Gastrocnemius medialis (tissue), 4 donors: Measurements from ENCODE around the gene USP5. TPM values are rescaled to one million over a fixed set of nuclear protein-coding genes. Genes with fewer than 3 reads are reported as not detected.
A peak's percentile ranks its signal among the peaks of the same experiment; 100 is the strongest.

Experiments
- ATAC-seq, 2 donors: fragments of 150-250 bp; one replicate each; pipeline ENCODE4 v1.9.1; 2016
- DNase-seq, 2 donors: peaks; one replicate each; pipeline ENCODE4 v3.0.0-alpha.2; 2019
- H3K27ac ChIP-seq, 4 donors: fragments of 200-600 bp; sonication (generic); 1 replicate in 1 of 4; 2 replicates in 3 of 4; pipeline ENCODE4 v1.5.1; 2016 to 2018; ENCODE audit warnings: mild to moderate bottlenecking in 2 of 4, moderate library complexity in 1 of 4
- H3K27me3 ChIP-seq, 3 donors: fragments of 200-600 bp; sonication (generic) in 2 of 3; 1 replicate in 1 of 3; 2 replicates in 2 of 3; pipeline versions ENCODE4 v1.5.1 to v1.6.0; 2016 to 2019; ENCODE audit warnings: mild to moderate bottlenecking in 1 of 3, moderate library complexity in 1 of 3
- H3K36me3 ChIP-seq, 2 donors: fragments of 200-600 bp; sonication (generic) in 1 of 2; one replicate each; pipeline ENCODE4 v1.5.1; 2017 to 2018
- H3K4me1 ChIP-seq, 2 donors: fragments of 200-600 bp; sonication (generic) in 1 of 2; one replicate each; pipeline ENCODE4 v1.5.1; 2016 to 2017; ENCODE audit warnings: mild to moderate bottlenecking in 2 of 2
- H3K4me3 ChIP-seq, 4 donors: fragments of 200-600 bp; sonication (generic) in 3 of 4; 1 replicate in 1 of 4; 2 replicates in 3 of 4; pipeline ENCODE4 v1.5.1; 2016 to 2019; ENCODE audit warnings: mild to moderate bottlenecking in 2 of 4
- H3K9me3 ChIP-seq, 3 donors: fragments of 200-600 bp; sonication (generic) in 2 of 3; 1 replicate in 1 of 3; 2 replicates in 2 of 3; pipeline ENCODE4 v1.5.1; 2016 to 2019
- CTCF ChIP-seq, 5 experiments: fragments of 450-650 bp in 3 of 5; fragments of 200-600 bp in 2 of 5; sonication (generic) in 2 of 5; IDR thresholded peaks in 4 of 5; conservative IDR thresholded peaks in 1 of 5; 1 replicate in 4 of 5; 2 replicates in 1 of 5; pipeline ENCODE4 v1.5.1; 2016 to 2019; ENCODE audit warnings: antibody characterized with exemption in 5 of 5, mild to moderate bottlenecking in 3 of 5, moderate library complexity in 3 of 5
- POLR2A ChIP-seq, 2 donors: fragments of 450-650 bp; IDR thresholded peaks; one replicate each; pipeline ENCODE4 v1.6.1; 2017; ENCODE audit warnings: antibody characterized with exemption in 2 of 2, mild to moderate bottlenecking in 2 of 2, moderate library complexity in 2 of 2
- in situ Hi-C, 4 donors: fragments of 200-750 bp; cut with MboI; loops; one replicate each; pipeline versions ENCODE4 v1.15.0 to v1.8.0; 2017; ENCODE audit warnings: low sequenced_read_pairs in 4 of 4
- intact Hi-C: fragments of 100-400 bp; cut with DNase I; formaldehyde crosslinking; loops from one replicate; pipeline ENCODE4 v1.15.1; 2023; ENCODE audit warnings: low total_unique reads
- total RNA-seq, 4 donors: library from RNA; depleted of rRNA; stranded (reverse); fragments of >200 nt; gene quantifications; one replicate each; pipeline versions ENCODE4 v1.1.0 to v1.2.3, GENCODE V29; 2016

Gene USP5
- total RNA-seq, 4 donors from 2014 or later = 66.4 to 120 (median 74.1) TPM

GRCh38 chr12:6852651-6853354, 853 bp downstream of the USP5 start:
- Histone ChIP-seq H3K27ac (peak overlapping the region; percentile 78 to 97 (median 92)), H3K27me3 (no peaks in the 10 kb centered on the region), H3K9me3 (no peaks in the 10 kb centered on the region), H3K4me1 (peaks cover 13 to 17% of the 10 kb centered on the region in 2 donors), H3K4me3 (peak overlapping the region; percentile 68 to 83 (median 74)), H3K36me3 (peaks cover 0 to 25% of the 10 kb centered on the region in 2 donors)
- in situ Hi-C loops = no loop called here
- ATAC-seq (no peak), DNase-seq (no peak)
- TF ChIP-seq CTCF (IDR thresholded peaks at IDR 0.05 in 4 of 5, conservative IDR thresholded peaks at IDR 0.05 in 1 of 5) (no peak), POLR2A (IDR thresholded peaks at IDR 0.05) (no peak)
- intact Hi-C loops = loop anchor here (1.0 to 10.0 kb wide), 4 partner anchors 14 to 298 kb away; partner anchors contain the start of genes IFFO1, TPI1 and ZNF384

- H3K4me3 ChIP-seq = peak overlapping the region in 1 of 4 donors; percentile 68
These were observed 1.7 kb downstream of the USP5 start for GRCh38 chr12:6853626-6854025.

GRCh38 chr12:6854036-6854435, 2.1 kb downstream of the USP5 start:
- TF ChIP-seq POLR2A (IDR thresholded peaks at IDR 0.05) (no peak), CTCF (IDR thresholded peaks at IDR 0.05 in 4 of 5, conservative IDR thresholded peaks at IDR 0.05 in 1 of 5) (no peak)

More at GRCh38 chr12:6853626-6854025, 1.7 kb downstream of the USP5 start:
- Histone ChIP-seq H3K27ac (peak overlapping the region; percentile 78 to 97 (median 92)), H3K4me1 (peaks cover 13 to 17% of the 10 kb centered on the region in 2 donors), H3K36me3 (peaks cover 0 to 33% of the 10 kb centered on the region in 2 donors), H3K9me3 (no peaks in the 10 kb centered on the region), H3K27me3 (no peaks in the 10 kb centered on the region)
- ATAC-seq = no peak
- in situ Hi-C loops (no loop called here), intact Hi-C loops (loop anchor here (10.0 kb wide), 1 partner anchor 299 kb away; the partner anchor contains the start of gene IFFO1)
- TF ChIP-seq POLR2A (IDR thresholded peaks at IDR 0.05) (no peak), CTCF (IDR thresholded peaks at IDR 0.05 in 4 of 5, conservative IDR thresholded peaks at IDR 0.05 in 1 of 5) (no peak)
- no peak for DNase-seq

DNA sequence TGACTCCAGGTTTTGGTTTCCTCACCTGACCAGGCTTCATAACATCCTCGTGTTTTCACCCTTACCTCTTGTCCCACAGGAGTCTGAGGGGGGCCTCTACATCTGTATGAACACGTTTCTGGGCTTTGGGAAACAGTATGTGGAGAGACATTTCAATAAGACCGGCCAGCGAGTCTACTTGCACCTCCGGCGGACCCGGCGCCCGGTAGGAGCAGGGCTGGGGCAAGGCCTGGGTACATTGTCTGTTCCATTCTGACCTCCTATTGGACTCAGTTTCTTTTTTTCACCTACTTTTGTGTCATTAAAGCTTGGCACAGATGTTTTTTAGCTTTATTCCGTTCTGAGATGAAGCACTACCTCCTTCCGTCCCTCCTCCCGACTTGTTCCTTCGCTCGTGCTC, 3.4 kb downstream of the USP5 start:
- Histone ChIP-seq H3K27me3 (no peaks in the 10 kb centered on the region), H3K9me3 (no peaks in the 10 kb centered on the region), H3K4me1 (peaks cover 13 to 17% of the 10 kb centered on the region in 2 donors), H3K36me3 (peaks cover 0 to 50% of the 10 kb centered on the region in 2 donors), H3K4me3 (no peak overlapping the region), H3K27ac (no peak overlapping the region)
- no peak for TF ChIP-seq POLR2A (IDR thresholded peaks at IDR 0.05)
- no peak for TF ChIP-seq CTCF (IDR thresholded peaks at IDR 0.05 in 4 of 5, conservative IDR thresholded peaks at IDR 0.05 in 1 of 5)
- ATAC-seq (no peak), DNase-seq (no peak)
- intact Hi-C loops (loop anchor here (10.0 kb wide), 1 partner anchor 301 kb away; the partner anchor contains the start of gene IFFO1), in situ Hi-C loops (no loop called here)

More at GRCh38 chr12:6854036-6854435, 2.1 kb downstream of the USP5 start:
- intact Hi-C loops = loop anchor here (10.0 kb wide), 1 partner anchor 299 kb away; the partner anchor contains the start of gene IFFO1
- Histone ChIP-seq H3K4me1 (peaks cover 13 to 17% of the 10 kb centered on the region in 2 donors), H3K27me3 (no peaks in the 10 kb centered on the region), H3K36me3 (peaks cover 0 to 37% of the 10 kb centered on the region in 2 donors), H3K9me3 (no peaks in the 10 kb centered on the region), H3K4me3 (no peak overlapping the region), H3K27ac (peak overlapping the region in 1 of 4 donors; percentile 96)
- no peak for DNase-seq
- in situ Hi-C loops = no loop called here
- no peak for ATAC-seq
